GM21737 (cell line): ENCODE measurements around the gene SLC34A2.
"Not testable (repeated sequence)": the region's sequence is repeated elsewhere in the genome, so short reads cannot be mapped to it uniquely, and the experiment has no call there.

Experiments used
- ATAC-seq: cut with Tn5 transposase; IDR thresholded peaks from one replicate; pipeline ENCODE4 v1.9.1; 2021; ENCODE audit warnings: mild to moderate bottlenecking, moderate library complexity; ENCODE audit not compliant: unreplicated experiment

The SLC34A2 gene

DNA sequence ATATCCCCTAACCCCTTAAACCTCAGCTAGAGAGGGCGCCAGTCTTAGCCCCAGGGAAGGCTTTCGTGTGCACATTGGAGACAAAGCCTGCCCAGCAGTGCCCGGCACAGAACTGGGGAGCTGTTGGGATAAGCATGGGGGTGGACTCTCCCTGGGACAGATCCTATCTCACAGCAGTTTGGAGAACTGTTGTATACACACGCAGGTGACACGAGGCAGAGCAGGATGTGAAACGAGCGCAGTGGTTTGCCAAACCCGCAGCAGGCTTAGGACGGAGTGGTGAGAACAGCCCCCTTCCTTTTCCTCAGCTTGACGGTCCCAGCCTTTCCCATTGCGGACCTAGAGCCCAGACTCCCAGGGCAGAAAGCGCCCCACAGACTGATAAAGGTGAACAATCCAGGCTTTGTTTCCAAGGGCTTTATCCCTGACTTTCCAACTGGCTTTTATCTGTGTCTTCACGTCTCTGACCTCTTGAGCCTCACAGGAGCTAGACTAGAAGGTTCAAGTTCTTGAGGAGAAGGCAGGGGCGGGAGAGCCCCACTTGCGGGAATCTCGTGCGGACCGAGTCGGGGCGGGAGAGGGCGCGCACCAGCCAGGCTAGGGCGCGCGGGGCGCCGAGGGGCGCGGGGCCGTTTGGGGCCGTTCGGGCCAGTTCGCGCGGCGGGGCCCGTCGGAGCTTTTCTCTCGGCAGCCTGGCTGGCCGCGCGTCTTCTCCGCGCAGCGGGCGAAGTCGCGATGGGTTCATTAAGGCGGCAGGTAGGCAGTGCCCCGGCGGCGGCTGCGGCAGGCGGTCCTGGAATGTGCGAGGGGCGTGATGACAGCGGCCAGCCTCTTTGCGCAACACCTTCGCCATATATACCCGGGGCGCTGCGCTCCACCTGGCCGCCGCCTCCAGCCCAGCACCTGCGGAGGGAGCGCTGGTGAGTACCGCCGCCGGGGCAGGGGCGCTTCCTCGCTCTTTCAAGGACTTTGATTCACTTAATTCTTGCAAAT, at the start of gene SLC34A2:
Gene SLC34A2, plus strand, starts transcription at position 881 of the 993 bp plus-strand sequence. CDS start 6,650 bp downstream, outside the sequence.
- no peak for ATAC-seq

- ATAC-seq = no peak
Observed at GRCh38 chr4:25608644-25609043, 47.0 kb upstream of the SLC34A2 start.

DNA sequence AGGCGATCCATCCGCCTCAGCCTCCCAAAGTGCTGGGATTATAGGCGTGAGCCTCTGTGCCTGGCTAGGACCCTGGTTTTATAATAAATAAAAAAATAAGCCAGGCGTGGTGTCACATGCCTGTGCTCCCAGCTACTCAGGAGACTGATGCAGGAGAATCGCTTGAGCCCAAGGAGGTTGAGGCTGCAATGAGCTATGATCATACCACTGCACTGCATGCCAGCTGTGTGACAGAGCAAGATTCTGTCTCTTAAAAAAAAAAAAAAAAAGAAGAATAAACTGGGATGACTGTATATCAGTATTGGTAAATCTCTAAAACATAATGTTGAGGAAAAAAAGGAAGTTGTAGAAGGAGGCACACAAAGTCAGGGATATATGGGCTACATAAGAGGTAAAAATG, 45.7 kb upstream of the SLC34A2 start:
- no peak for ATAC-seq

DNA sequence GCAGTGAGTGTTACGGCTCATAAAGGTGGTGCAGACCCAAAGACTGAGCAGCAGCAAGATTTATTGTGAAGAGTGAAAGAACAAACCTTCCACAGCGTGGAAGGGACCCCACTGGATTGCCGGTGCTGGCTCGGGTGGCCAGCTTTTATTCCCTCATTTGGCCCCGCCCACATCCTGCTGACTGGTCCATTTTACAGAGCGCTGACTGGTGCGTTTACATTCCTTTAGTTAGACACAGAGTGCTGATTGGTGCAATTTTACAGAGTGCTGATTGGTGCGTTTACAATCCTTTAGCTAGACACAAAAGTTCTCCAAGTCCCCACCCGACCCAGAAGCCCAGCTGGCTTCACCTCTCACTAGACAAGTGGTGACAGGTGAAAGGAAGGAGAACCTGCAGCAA, 42.0 kb upstream of the SLC34A2 start:
- ATAC-seq = not testable (repeated sequence)

- ATAC-seq = no peak
Observed at GRCh38 chr4:25614807-25615206, 40.8 kb upstream of the SLC34A2 start.

GRCh38 chr4:25621027-25621930, 34.4 kb upstream of the SLC34A2 start:
- peak; percentile 58 for ATAC-seq

DNA sequence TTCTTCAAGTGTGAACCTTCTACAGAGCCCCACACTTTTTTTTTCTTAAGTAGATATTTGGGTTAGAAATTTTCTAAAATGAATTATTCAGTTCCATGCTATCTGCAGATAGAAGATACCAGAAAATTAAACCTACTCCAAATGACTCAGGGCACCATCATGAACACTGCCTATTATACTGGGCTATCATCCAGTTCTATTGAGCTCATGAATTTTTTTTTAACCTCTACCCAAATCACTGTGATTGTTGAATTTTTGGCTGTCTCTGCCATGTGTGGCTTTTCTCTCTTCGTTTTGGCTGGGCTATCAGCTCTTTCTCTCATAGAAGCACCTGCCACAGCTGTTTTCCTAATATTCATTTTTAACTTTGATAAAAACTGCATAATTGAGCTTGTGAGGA, 31.0 kb upstream of the SLC34A2 start:
- ATAC-seq = no peak

DNA sequence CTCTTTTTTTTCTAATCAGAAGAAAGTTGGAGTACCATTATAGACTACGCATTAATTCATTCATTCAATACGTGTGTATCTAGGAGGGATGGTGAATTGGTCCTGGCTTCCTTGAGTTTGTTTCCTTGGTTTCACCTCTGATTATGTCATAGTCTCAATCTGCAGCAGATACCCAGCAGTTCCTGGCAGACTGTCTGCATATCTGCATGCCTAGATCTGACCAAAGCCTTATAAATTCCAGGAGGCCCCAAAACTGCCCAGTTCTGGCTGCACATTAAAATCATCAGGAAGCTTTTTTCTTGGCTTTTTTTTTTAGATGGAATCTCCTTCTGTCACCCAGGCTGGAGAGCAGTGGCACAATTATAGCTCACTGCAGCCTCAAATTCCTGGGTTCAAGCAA, 27.2 kb upstream of the SLC34A2 start:
- no peak for ATAC-seq

DNA sequence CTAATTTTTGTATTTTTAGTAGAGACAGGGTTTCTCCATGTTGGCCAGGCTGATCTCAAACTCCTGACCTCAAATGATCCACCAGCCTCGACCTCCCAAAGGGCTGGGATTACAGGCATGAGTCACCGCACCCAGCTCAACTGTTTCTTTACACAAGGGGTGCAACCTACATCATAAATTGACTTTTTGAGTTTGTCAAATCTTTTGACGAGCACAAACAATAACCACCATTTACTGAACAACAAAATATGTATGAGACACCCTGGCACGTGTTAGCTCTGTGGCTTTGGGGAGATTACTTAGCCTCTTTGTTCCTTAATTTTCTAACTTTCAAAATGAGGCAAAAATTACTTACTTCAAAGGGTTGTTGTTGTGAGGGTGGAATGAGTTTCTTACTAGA, 23.5 kb upstream of the SLC34A2 start:
- ATAC-seq = no peak

DNA sequence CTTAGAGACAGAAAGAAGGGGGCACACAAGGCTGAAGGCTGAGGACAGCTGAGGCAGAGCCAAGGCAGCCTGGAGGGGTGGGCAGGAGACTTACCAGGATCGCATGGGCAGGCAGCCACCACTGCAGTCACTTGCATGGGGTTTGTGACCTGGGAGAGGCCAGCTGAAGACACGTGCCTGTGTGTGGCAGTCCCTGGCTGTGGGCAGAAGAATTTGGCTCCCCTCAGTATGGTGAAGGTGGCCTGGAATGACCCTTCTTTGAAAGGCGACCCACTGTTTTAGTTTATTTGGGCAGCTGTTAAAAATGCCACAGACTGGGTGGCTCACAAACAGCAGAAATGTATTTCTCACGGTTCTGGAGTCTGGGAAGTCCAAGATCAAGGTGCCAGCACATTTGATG, 22.1 kb upstream of the SLC34A2 start:
- no peak for ATAC-seq

DNA sequence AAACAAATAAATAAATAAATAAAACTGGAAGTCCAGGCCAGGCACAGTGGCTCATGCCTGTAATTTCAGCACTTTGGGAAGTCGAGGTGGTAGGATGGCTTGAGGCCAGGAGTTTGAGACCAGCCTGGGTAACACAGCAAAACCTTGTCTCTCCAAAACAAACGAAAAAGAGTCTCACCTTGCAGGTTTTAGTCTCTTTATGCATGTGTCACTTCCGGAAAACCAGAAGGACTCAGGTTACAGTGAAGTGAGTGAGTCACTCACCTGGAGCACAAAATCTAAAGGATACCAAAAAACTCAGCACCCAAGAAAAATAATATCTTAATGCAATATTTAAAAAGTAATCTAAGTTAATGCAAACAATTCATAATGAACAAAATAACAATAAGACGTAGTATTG, 20.1 kb upstream of the SLC34A2 start:
- no peak for ATAC-seq

DNA sequence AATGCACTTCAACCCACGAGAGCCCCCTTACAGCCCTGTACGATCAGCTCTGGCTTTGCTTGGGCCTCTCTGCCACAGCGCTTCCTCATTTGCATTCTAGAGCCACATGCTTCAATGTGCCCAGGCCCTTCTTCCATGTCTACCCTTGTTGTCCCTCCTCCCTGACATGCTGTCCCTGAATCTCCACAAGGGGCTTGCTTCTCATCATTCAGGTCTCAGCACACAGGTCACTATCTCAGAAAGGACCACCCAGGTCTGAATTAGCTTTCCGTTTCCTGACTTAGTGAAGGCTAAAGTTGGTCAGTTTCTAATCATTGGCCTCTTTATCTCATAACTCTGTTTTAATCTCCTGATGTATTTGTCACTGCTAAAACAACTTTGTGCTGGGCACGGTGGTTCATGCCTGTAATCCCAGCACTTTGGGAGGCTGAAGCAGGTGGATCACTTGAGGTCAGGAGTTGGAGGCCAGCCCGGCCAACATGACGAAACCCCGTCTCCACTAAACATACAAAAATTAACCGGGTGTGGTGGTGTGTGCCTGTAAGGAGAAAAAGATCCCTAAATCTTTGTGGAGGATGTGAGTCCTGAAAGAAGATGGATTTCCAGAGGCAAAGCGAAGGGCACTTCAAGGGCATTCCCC, 17.9 kb upstream of the SLC34A2 start:
- no peak for ATAC-seq

- ATAC-seq = no peak
Observed at GRCh38 chr4:25638221-25638601, 17.4 kb upstream of the SLC34A2 start.

GRCh38 chr4:25638806-25639205, 16.8 kb upstream of the SLC34A2 start:
- no peak for ATAC-seq

DNA sequence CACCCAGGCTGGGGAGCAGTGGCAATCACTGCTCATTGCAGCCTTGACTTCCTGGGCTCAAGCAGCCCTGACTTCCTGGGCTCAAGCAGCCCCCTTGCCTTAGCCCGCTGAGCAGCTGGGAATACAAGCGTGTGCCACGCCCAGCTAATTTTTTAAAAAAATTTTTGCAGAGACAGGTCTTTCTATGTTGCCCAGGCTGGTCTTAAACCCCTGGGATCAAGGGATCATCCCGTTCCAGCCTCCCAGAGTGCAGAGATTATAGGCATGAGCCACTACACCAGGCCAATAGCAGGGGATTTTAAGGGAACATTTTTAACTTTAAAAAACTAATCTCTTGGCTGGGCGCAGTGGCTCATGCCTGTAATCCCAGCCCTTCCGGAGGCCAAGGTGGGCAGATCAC, 5.3 kb upstream of the SLC34A2 start:
- ATAC-seq = no peak

DNA sequence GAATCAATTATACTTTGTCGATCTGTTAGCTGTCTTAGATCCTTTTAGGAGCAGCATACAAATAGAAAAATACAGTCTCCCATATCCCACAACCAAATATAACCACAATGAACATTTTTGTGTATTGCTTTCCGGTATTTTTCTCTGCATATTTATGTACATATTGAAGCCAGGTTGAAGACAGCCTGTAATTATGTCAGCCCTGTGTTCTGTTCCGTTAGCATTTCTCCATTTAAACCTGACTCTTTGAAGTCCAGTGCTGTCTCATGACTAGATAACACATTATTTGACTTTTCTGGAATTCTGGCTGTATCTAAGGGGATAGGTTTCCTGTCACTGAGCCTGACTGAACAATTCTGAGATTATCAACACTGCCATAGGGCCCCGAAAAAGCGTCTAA, 4.0 kb upstream of the SLC34A2 start:
- no peak for ATAC-seq

- no peak for ATAC-seq
Observed at GRCh38 chr4:25654031-25654970, 1.4 kb upstream of the SLC34A2 start.

DNA sequence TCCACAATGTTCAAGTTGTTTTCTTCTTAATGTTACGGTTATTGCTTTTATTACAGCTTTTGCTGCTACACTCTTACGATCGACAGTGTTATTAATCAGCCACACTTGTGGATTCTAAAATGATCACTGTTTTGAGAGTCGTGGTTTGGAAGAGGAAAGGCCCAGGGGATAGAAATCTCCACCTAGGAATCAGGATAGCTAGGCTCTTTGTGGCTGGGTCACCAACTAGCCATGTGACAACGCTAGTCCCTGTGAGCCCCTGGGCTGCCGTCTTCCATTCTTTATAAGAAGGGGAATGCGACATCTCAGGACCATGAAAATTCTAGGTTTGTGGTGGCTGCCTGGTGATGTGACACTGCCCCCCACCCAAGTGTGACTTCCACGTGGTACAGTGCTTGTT, 380 bp downstream of the SLC34A2 start:
- no peak for ATAC-seq

- no peak for ATAC-seq
Observed at GRCh38 chr4:25658357-25658771, 2.7 kb downstream of the SLC34A2 start.

DNA sequence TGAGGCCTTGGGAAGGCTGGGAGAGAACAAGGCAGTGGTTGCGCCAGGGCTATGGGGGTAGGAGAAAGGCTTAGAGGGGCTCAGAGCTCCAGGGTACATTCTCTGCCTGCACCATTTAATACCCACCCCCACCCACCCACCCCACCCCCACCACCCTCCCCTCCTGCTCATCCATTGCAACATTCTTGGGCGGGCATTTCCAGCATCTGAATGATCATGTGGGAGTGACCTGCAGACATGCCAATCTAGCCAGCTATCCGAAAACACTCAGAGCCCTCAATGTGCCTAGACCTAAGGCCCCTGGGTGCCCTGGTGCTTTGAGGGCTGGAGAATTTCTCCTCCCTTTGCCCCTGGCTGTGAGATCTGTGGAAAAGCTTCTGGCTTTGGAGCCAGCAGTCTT, 3.1 kb downstream of the SLC34A2 start:
- ATAC-seq = no peak
